GM12873 (cell line): ENCODE data around the gene FOXC1.

ENCODE experiments used
- TF ChIP-seq, protein P1 (sequence below): IDR thresholded peaks from 2 replicates; pipeline ENCODE4 v1.5.1; 2012; ENCODE audit warnings: low read depth, mild to moderate bottlenecking, moderate library complexity, low read length, control low read depth; ENCODE audit not compliant: insufficient read depth; ENCODE audit errors: missing control alignments

FOXC1 gene

DNA sequence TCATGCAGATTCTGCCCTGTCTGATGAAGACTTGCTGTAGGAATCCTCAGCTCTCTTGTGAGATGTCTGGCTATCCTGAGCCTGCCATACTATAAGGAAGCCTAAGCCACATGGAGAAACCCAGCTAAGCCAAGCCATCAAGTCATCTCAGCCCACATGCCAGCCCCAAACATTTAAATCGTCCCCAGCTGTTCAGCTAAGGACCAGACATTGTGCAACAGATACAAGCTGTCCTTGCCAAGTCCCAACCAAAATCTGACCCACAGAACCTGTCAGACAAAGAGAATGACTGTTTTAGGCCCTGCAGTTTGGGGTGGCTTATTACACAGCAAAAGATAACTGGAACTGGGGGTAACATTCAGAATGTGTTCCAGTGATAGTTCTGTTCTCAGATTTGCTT is 36.8 kb upstream of the FOXC1 start:
- TF ChIP-seq, protein P1, sequence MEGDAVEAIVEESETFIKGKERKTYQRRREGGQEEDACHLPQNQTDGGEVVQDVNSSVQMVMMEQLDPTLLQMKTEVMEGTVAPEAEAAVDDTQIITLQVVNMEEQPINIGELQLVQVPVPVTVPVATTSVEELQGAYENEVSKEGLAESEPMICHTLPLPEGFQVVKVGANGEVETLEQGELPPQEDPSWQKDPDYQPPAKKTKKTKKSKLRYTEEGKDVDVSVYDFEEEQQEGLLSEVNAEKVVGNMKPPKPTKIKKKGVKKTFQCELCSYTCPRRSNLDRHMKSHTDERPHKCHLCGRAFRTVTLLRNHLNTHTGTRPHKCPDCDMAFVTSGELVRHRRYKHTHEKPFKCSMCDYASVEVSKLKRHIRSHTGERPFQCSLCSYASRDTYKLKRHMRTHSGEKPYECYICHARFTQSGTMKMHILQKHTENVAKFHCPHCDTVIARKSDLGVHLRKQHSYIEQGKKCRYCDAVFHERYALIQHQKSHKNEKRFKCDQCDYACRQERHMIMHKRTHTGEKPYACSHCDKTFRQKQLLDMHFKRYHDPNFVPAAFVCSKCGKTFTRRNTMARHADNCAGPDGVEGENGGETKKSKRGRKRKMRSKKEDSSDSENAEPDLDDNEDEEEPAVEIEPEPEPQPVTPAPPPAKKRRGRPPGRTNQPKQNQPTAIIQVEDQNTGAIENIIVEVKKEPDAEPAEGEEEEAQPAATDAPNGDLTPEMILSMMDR: no peak

- TF ChIP-seq, protein P1: no peak
These were observed 35.5 kb upstream of the FOXC1 start for GRCh38 chr6:1574083-1574761.

DNA sequence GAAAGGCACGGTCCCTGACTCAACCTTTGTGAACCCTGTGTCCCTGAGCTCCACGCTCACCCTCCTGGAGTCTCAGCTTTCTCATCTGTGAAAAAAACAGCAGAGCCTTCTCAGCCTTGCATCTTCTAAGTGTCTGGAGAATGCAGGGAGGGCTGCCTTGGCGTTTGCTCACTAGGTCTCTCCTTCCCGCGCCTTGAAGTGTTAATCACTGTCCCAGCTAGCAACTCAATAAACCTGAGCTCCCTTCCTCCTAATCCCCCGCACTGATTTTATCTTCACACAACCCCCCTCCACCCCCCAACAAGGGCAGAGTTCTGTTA is 34.9 kb upstream of the FOXC1 start:
- TF ChIP-seq, protein P1: no peak

DNA sequence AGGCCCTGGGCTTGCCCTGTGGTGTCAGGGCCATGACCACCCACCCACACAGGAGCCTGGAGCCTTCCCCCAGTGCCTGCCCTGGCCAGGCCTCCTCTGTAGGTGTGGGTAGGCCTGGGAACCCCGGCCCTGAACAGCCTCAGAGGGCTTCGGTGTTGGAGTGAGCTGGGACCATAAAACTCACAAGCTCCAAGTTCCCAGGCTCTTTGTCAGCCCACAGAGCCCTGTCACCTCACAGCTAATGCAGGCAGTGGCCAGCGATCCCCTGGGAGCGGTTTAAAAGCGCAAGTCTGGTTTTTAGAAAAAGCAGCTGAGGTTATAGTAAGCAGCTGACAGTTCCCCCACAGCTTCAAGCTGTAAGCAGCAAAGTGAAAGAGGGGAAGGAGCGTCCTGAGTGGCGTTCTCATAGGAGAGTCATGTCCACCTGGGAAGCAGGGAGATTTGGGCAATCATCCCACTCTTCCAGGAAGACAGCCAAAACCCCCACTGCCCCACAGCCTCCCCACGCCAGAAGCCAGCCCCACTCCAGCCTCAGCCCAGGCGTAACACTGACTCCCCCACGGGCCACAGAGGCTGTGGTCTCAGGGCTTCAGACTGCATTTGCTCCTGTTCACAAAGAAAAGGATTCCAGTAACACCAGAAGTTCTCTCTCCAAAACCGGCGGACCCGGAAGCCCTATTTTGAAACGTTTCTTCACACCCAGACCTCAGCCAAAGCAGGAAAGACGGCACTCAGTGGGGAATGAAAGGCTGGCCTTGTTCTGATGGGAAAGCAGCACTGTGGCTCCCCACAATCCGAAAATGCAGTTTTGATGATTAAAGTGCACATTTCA is 34.3 kb upstream of the FOXC1 start:
- TF ChIP-seq, protein P1: no peak

DNA sequence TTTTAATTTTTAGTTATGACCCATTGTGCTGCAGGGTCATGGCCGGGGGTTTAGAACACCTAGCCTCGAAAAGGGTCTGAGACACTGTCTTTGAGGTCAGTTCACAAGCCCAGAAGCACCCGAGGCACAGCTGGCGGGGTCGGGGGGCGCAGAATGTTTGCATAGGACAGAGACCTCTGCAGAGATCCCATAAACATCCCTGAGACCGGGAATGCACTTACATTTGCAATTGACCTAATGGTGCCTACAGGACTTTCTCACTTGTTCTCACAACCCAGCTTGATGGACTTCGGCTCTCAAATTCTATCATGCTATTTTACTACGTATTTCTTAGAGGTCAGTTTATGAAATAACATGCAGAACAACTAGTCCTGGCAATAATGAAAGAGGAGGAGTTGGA is 33.5 kb upstream of the FOXC1 start:
- TF ChIP-seq, protein P1: no peak

DNA sequence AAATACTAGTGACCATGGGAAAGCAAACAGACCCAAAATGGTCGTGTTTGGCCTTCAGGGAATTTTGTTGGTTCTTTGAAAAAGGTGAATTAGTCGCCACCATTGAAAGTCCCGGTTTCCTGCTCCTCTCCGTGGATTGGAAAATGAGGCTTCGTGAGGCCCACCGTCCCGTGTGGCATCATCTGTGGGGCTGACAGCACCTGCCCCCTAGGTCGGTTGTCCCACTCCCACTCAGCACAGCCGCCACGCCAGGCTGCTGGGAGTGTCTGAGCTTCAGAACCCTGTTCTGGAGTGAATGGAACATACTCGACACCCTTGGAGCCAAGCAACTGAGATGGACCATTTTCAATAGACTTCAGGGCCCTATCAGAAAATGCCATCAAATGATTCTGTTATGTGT is 33.0 kb upstream of the FOXC1 start:
- TF ChIP-seq, protein P1: no peak

GRCh38 chr6:1577146-1577680 is 32.5 kb upstream of the FOXC1 start:
- TF ChIP-seq, protein P1: no peak
